ENCODE results near the gene RAET1G. TPM values are rescaled to one million over a fixed set of nuclear protein-coding genes. Genes with fewer than 3 reads are reported as not detected.

Gene RAET1G
- total and polyA plus RNA-seq, 2 of the 13 experiments (the other 11 are each of a cell fraction or from before 2014, with no cell fraction given): not detected

DNA sequence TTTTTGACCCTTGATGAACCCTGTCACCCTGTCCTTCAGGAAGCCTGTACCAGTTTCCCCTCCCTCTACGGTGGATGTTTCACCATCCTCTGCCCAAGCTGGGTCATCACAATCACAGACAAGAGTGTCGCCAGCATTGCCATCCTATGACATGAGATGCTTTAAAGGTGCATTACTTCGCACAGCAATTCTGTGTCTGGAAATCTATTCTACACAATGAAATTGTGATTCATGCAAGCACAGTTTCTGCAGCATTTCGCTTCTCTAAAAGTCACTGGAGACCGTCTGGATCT lies 16.4 kb upstream of the RAET1G start:
- 37% methylated on average over 5 of the region's 5 CpGs for WGBS (ENCODE audit: low lambda C conversion rate)
- peaks cover 12% of the 10 kb centered on the region for H3K4me1 ChIP-seq (ENCODE audit: insufficient read depth, low read length)
- H3K79me2 ChIP-seq (ENCODE audit: insufficient read depth, low read length): no peaks in the 10 kb centered on the region
- H3K4me3 ChIP-seq (replicated peaks in 1 of 3; ENCODE audit: insufficient read depth in 1 of 3, low read depth in 2 of 3, low read length in 3 of 3): no peak overlapping the region
- no TSS peak for BruUV-seq (replicated peaks)
- in situ Hi-C loops (cut with HindIII; ENCODE audit: extremely low pct_ligation_motif_present, low pct_unique_long_range_greater_than_20kb) (loop anchor here (5.0 to 10.0 kb wide), 2 partner anchors 68 to 875 kb away; no protein-coding TSS in a partner anchor), intact Hi-C loops (cut with micrococcal nuclease; ENCODE audit: unreplicated experiment) (loop anchor here (10.0 kb wide), 1 partner anchor 875 kb away; no protein-coding TSS in a partner anchor)
- H3K27ac ChIP-seq (ENCODE audit: extremely low read length, insufficient read depth, low read length): no peak overlapping the region
- DNase-seq (ENCODE audit: low spot score): no peak
- no peak overlapping the region for H3K9ac ChIP-seq (ENCODE audit: insufficient read depth, low read depth, low read length)
- ChIA-PET CTCF (ENCODE audit: low intra/inter-chr PET ratio, low total read pairs) (no interaction called here), POLR2A (no interaction called here)
- no peaks in the 10 kb centered on the region for H3K9me3 ChIP-seq (ENCODE audit: low read length)
- peaks cover 21 to 76% of the 10 kb centered on the region in 2 experiments for H3K27me3 ChIP-seq (ENCODE audit: control insufficient read depth in 1 of 2, insufficient read depth in 2 of 2, low read length in 2 of 2)
- no peak for FAIRE-seq
- no peaks in the 10 kb centered on the region for H3K36me3 ChIP-seq (replicated peaks in 1 of 2; ENCODE audit: control insufficient read depth in 1 of 2, insufficient read depth in 2 of 2, low read length in 2 of 2)
- H3K4me2 ChIP-seq (ENCODE audit: low read depth, low read length): peak overlapping the region; percentile 82; the same call in 1 of the 2 replicates
- no peaks in the 10 kb centered on the region; the same call in 1 of the 2 replicates for H4K20me1 ChIP-seq (ENCODE audit: insufficient read depth, low read length)
- no peak for ATAC-seq
- no peak overlapping the region for H2AFZ ChIP-seq (ENCODE audit: low read length)
- TF ChIP-seq, protein P1, sequence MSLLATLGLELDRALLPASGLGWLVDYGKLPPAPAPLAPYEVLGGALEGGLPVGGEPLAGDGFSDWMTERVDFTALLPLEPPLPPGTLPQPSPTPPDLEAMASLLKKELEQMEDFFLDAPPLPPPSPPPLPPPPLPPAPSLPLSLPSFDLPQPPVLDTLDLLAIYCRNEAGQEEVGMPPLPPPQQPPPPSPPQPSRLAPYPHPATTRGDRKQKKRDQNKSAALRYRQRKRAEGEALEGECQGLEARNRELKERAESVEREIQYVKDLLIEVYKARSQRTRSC (CRISPR knock-in tag; IDR thresholded peaks at IDR 0.05; ENCODE audit: low read depth): no peak
- TF ChIP-seq ZNF563 (CRISPR knock-in tag; IDR thresholded peaks at IDR 0.05) (no peak), ZNF451 (CRISPR knock-in tag; IDR thresholded peaks at IDR 0.05) (no peak)

DNA sequence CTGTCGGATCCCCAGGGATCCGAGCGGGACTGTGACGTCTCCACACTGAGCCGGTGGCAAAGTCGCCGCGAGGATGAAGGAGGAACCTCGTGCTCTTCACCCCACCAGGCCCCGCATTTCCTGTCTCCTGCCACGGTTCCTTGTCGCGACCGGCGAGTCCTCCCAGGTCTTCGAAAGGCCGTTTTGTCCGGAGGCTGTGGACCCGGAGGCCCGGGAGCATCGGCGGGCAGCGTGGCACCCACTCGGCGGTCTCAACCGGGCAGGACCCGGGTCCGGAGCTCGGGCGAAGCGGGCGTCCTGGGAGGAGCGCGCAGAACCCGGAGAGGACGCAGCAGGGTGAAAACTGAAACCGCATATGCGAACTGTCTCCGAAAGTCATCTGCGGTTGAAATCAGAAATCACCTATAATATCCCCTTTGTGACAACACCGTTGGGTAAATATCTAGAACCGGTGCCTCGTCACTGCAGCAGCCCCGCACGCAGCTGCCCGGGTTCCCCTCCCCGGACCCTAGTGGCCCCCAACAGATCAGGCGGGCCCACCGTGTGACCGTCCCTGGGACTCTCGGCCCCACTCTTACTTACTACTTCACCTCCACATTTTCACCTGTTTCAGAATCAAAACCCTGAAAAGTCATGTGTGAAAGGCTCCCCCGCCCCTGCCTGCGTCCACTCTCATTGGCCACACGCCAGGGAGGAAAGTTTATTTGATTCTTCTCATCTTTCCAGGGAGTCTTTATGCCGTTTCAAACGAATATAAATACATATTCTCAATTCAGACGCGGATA lies 15.8 kb upstream of the RAET1G start:
- no peak for FAIRE-seq
- Histone ChIP-seq H3K36me3 (replicated peaks in 1 of 2; ENCODE audit: control insufficient read depth in 1 of 2, insufficient read depth in 2 of 2, low read length in 2 of 2) (no peaks in the 10 kb centered on the region), H3K9ac (ENCODE audit: insufficient read depth, low read depth, low read length) (no peak overlapping the region), H4K20me1 (ENCODE audit: insufficient read depth, low read length) (no peaks in the 10 kb centered on the region; the same call in 1 of the 2 replicates), H2AFZ (ENCODE audit: low read length) (no peak overlapping the region), H3K27ac (ENCODE audit: extremely low read length, insufficient read depth, low read length) (no peak overlapping the region), H3K4me1 (ENCODE audit: insufficient read depth, low read length) (peaks cover 12% of the 10 kb centered on the region), H3K27me3 (ENCODE audit: control insufficient read depth in 1 of 2, insufficient read depth in 2 of 2, low read length in 2 of 2) (peaks cover 21 to 76% of the 10 kb centered on the region in 2 experiments), H3K9me3 (ENCODE audit: low read length) (no peaks in the 10 kb centered on the region), H3K4me3 (replicated peaks in 1 of 3; ENCODE audit: insufficient read depth in 1 of 3, low read depth in 2 of 3, low read length in 3 of 3) (peak overlapping the region; percentile 44 to 69 (median 50); a peak in 5 of 6 replicates), H3K4me2 (ENCODE audit: low read depth, low read length) (peak overlapping the region; percentile 82), H3K79me2 (ENCODE audit: insufficient read depth, low read length) (no peaks in the 10 kb centered on the region)
- peak; percentile 41 for ATAC-seq
- CTCF ChIA-PET (ENCODE audit: low intra/inter-chr PET ratio, low total read pairs): no interaction called here
- 4% methylated on average over 41 of the region's 58 CpGs for WGBS (ENCODE audit: low lambda C conversion rate)
- in situ Hi-C loops (cut with HindIII; ENCODE audit: extremely low pct_ligation_motif_present, low pct_unique_long_range_greater_than_20kb) (loop anchor here (5.0 to 10.0 kb wide), 2 partner anchors 69 to 876 kb away; no protein-coding TSS in a partner anchor), intact Hi-C loops (cut with micrococcal nuclease; ENCODE audit: unreplicated experiment) (loop anchor here (10.0 kb wide), 1 partner anchor 876 kb away; no protein-coding TSS in a partner anchor)
- POLR2A ChIA-PET: no interaction called here
- no peak for DNase-seq (ENCODE audit: low spot score)
- no TSS peak for BruUV-seq (replicated peaks)
- TF ChIP-seq ADNP (CRISPR knock-in tag; IDR thresholded peaks at IDR 0.05): no peak
- TF ChIP-seq ZNF780A (CRISPR knock-in tag; IDR thresholded peaks at IDR 0.05): no peak
- peak; percentile 24; the same call in 1 of the 2 replicates for TF ChIP-seq SALL1 (CRISPR knock-in tag; IDR thresholded peaks at IDR 0.05)
- TF ChIP-seq, protein P2, sequence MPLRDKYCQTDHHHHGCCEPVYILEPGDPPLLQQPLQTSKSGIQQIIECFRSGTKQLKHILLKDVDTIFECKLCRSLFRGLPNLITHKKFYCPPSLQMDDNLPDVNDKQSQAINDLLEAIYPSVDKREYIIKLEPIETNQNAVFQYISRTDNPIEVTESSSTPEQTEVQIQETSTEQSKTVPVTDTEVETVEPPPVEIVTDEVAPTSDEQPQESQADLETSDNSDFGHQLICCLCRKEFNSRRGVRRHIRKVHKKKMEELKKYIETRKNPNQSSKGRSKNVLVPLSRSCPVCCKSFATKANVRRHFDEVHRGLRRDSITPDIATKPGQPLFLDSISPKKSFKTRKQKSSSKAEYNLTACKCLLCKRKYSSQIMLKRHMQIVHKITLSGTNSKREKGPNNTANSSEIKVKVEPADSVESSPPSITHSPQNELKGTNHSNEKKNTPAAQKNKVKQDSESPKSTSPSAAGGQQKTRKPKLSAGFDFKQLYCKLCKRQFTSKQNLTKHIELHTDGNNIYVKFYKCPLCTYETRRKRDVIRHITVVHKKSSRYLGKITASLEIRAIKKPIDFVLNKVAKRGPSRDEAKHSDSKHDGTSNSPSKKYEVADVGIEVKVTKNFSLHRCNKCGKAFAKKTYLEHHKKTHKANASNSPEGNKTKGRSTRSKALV (CRISPR knock-in tag; IDR thresholded peaks at IDR 0.05): peak; percentile 94
- no peak for TF ChIP-seq PAWR (CRISPR knock-in tag; IDR thresholded peaks at IDR 0.05; ENCODE audit: borderline replicate concordance)
- TF ChIP-seq ZFP37 (CRISPR knock-in tag; IDR thresholded peaks at IDR 0.05; ENCODE audit: borderline replicate concordance): no peak
- TF ChIP-seq, protein P3, sequence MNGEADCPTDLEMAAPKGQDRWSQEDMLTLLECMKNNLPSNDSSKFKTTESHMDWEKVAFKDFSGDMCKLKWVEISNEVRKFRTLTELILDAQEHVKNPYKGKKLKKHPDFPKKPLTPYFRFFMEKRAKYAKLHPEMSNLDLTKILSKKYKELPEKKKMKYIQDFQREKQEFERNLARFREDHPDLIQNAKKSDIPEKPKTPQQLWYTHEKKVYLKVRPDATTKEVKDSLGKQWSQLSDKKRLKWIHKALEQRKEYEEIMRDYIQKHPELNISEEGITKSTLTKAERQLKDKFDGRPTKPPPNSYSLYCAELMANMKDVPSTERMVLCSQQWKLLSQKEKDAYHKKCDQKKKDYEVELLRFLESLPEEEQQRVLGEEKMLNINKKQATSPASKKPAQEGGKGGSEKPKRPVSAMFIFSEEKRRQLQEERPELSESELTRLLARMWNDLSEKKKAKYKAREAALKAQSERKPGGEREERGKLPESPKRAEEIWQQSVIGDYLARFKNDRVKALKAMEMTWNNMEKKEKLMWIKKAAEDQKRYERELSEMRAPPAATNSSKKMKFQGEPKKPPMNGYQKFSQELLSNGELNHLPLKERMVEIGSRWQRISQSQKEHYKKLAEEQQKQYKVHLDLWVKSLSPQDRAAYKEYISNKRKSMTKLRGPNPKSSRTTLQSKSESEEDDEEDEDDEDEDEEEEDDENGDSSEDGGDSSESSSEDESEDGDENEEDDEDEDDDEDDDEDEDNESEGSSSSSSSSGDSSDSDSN (CRISPR knock-in tag; IDR thresholded peaks at IDR 0.05): 0 out of 2 replicates have a peak, but pooled peaks have one; percentile 29
- 0 out of 2 replicates have a peak, but pooled peaks have one; percentile 71 for TF ChIP-seq ZNF225 (CRISPR knock-in tag; IDR thresholded peaks at IDR 0.05)
- no peak for TF ChIP-seq ZNF367 (CRISPR knock-in tag; IDR thresholded peaks at IDR 0.05; ENCODE audit: borderline replicate concordance)
